Fibroblast of lung (primary cell): ENCODE measurements around the gene SCARF1. TPM values are rescaled to one million over a fixed set of nuclear protein-coding genes. Genes with fewer than 3 reads are reported as not detected.

Source experiments
- DNase-seq, 2 donors: peaks; one replicate each; pipeline versions ENCODE4 v3.0.0 to v3.0.0-alpha.2; 2010; ENCODE audit warnings: low read depth in 2 of 2
- H2AFZ ChIP-seq: 2 replicates; pipeline ENCODE4 v1.5.1; 2012; ENCODE audit warnings: low read length, control low read depth, inconsistent platforms
- H3K27ac ChIP-seq: 2 replicates; pipeline ENCODE4 v1.5.1; 2011; ENCODE audit warnings: low read length, control low read depth; ENCODE audit not compliant: insufficient read depth
- H3K27me3 ChIP-seq: 2 replicates; pipeline ENCODE4 v1.5.1; 2011; ENCODE audit warnings: mild to moderate bottlenecking, low read length; ENCODE audit not compliant: control insufficient read depth, insufficient read depth
- H3K36me3 ChIP-seq: 2 replicates; pipeline ENCODE4 v1.5.1; 2011; ENCODE audit warnings: low read length; ENCODE audit not compliant: control insufficient read depth, insufficient read depth
- H3K4me1 ChIP-seq: 2 replicates; pipeline ENCODE4 v1.5.1; 2011; ENCODE audit warnings: low read length; ENCODE audit not compliant: control insufficient read depth, insufficient read depth; ENCODE audit errors: extremely low read depth
- H3K4me2 ChIP-seq: 2 replicates; pipeline ENCODE4 v1.5.1; 2011; ENCODE audit warnings: low read length, control low read depth; ENCODE audit not compliant: insufficient read depth; ENCODE audit errors: extremely low read depth
- H3K4me3 ChIP-seq, 4 experiments: fragments of 200-600 bp in 1 of 4; sonication (generic) in 1 of 4; replicated peaks in 1 of 4; 2 replicates each; pipeline ENCODE4 v1.5.1; 2011 to 2016; ENCODE audit warnings: low read length in 4 of 4, low read depth in 3 of 4, mild to moderate bottlenecking in 3 of 4, control low read depth in 2 of 4, inconsistent platforms in 1 of 4, mixed read lengths in 1 of 4; ENCODE audit not compliant: insufficient read depth in 1 of 4; ENCODE audit errors: control extremely low read depth in 1 of 4
- H3K79me2 ChIP-seq: 2 replicates; pipeline ENCODE4 v1.5.1; 2012; ENCODE audit warnings: mild to moderate bottlenecking, low read length, inconsistent platforms; ENCODE audit not compliant: control insufficient read depth, insufficient read depth
- H3K9ac ChIP-seq: 2 replicates; pipeline ENCODE4 v1.5.1; 2011; ENCODE audit warnings: mild to moderate bottlenecking, low read length, control low read depth; ENCODE audit not compliant: insufficient read depth
- H3K9me3 ChIP-seq: 2 replicates; pipeline ENCODE4 v1.5.1; 2012; ENCODE audit warnings: low read depth, low read length; ENCODE audit not compliant: control insufficient read depth, insufficient read depth
- H4K20me1 ChIP-seq: 2 replicates; pipeline ENCODE4 v1.5.1; 2011; ENCODE audit warnings: low read length; ENCODE audit not compliant: control insufficient read depth, insufficient read depth; ENCODE audit errors: extremely low read depth
- CTCF ChIP-seq, 2 donors: IDR thresholded peaks in 1 of 2; conservative IDR thresholded peaks in 1 of 2; 1 replicate in 1 of 2; 2 replicates in 1 of 2; pipeline ENCODE4 v1.5.1; 2011 to 2012; ENCODE audit warnings: low read length in 2 of 2, control low read depth in 1 of 2, inconsistent platforms in 1 of 2, low read depth in 1 of 2, mild to moderate bottlenecking in 1 of 2
- EZH2 ChIP-seq: IDR thresholded peaks from 2 replicates; pipeline ENCODE4 v1.5.1; 2012; ENCODE audit warnings: low read length, control low read depth, mild to moderate bottlenecking; ENCODE audit errors: missing control alignments
- polyA plus RNA-seq, 2 donors: library from polyadenylated mRNA; depleted of rRNA in 1 of 2; stranded (reverse) in 1 of 2; unstranded in 1 of 2; fragments of >200 nt; gene quantifications; 2 replicates each; pipeline ENCODE4 v1.2.1, GENCODE V29; 2011 to 2012; ENCODE audit warnings: missing spikeins in 1 of 2
- total RNA-seq: library from RNA; depleted of rRNA; stranded (reverse); fragments of >200 nt; gene quantifications from 2 replicates; pipeline ENCODE4 v1.2.1, GENCODE V29; 2014

SCARF1 gene
- total and polyA plus RNA-seq, 2 donors (not counting 1 experiment from before 2014, with no cell fraction given) = 0.99 to 2.4 TPM

- TF ChIP-seq CTCF (conservative IDR thresholded peaks at IDR 0.05 in 1 of 2, IDR thresholded peaks at IDR 0.05 in 1 of 2; ENCODE audit: low read depth in 1 of 2, low read length in 2 of 2) = no peak
- no peak for TF ChIP-seq EZH2
- H2AFZ ChIP-seq = no peak overlapping the region
- no peaks in the 10 kb centered on the region for H3K79me2 ChIP-seq
- H3K9ac ChIP-seq = no peak overlapping the region
- H3K4me2 ChIP-seq = no peak overlapping the region
- DNase-seq = no peak
- no peaks in the 10 kb centered on the region for H3K4me1 ChIP-seq
- no peak overlapping the region for H3K27ac ChIP-seq
- H3K36me3 ChIP-seq = no peaks in the 10 kb centered on the region
- H3K9me3 ChIP-seq = no peaks in the 10 kb centered on the region
- H4K20me1 ChIP-seq = no peaks in the 10 kb centered on the region
- no peaks in the 10 kb centered on the region for H3K27me3 ChIP-seq
- no peak overlapping the region for H3K4me3 ChIP-seq
These were observed 61.4 kb downstream of the SCARF1 start for GRCh38 chr17:1584167-1584566.

Other genes with a start within 250 kb of the SCARF1 start
- 307 and 364 TPM in 2 replicates for gene YWHAE, start 245.5 kb downstream of the SCARF1 start, total RNA-seq
- 1,742 and 2,155 TPM in 2 replicates for gene YWHAE, start 245.5 kb downstream of the SCARF1 start, polyA plus RNA-seq
- 105 and 120 TPM in 2 replicates for gene CRK, start 189.5 kb downstream of the SCARF1 start, total RNA-seq
- 119 and 138 TPM in 2 replicates for gene CRK, start 189.5 kb downstream of the SCARF1 start, polyA plus RNA-seq
- gene MYO1C, start 153.0 kb downstream of the SCARF1 start, total RNA-seq = 113 and 190 TPM in 2 replicates
- gene MYO1C, start 153.0 kb downstream of the SCARF1 start, polyA plus RNA-seq = 164 and 180 TPM in 2 replicates
- 32.1 and 34.5 TPM in 2 replicates for gene INPP5K, start 129.1 kb downstream of the SCARF1 start, total RNA-seq
- 18.6 and 21.0 TPM in 2 replicates for gene INPP5K, start 129.1 kb downstream of the SCARF1 start, polyA plus RNA-seq
- gene PITPNA, start 82.9 kb downstream of the SCARF1 start, total RNA-seq = 10.8 and 12.6 TPM in 2 replicates
- gene PITPNA, start 82.9 kb downstream of the SCARF1 start, polyA plus RNA-seq = 58.3 and 63.6 TPM in 2 replicates
- 2.3 and 8.4 TPM in 2 replicates for gene SLC43A2, start 16.9 kb downstream of the SCARF1 start, total RNA-seq
- gene SLC43A2, start 16.9 kb downstream of the SCARF1 start, polyA plus RNA-seq = 7.4 and 13.7 TPM in 2 replicates
- gene RILP, start 4.1 kb upstream of the SCARF1 start, total RNA-seq = 11.0 and 12.4 TPM in 2 replicates
- 6.5 and 7.4 TPM in 2 replicates for gene RILP, start 4.1 kb upstream of the SCARF1 start, polyA plus RNA-seq
- 74.5 and 122 TPM in 2 replicates for gene PRPF8, start 39.1 kb upstream of the SCARF1 start, total RNA-seq
- gene PRPF8, start 39.1 kb upstream of the SCARF1 start, polyA plus RNA-seq = 88.9 and 140 TPM in 2 replicates
- 5.1 and 9.7 TPM in 2 replicates for gene TLCD2, start 64.6 kb upstream of the SCARF1 start, total RNA-seq
- gene TLCD2, start 64.6 kb upstream of the SCARF1 start, polyA plus RNA-seq = 3.3 and 7.1 TPM in 2 replicates
- 26.2 and 31.5 TPM in 2 replicates for gene WDR81, start 79.0 kb upstream of the SCARF1 start, total RNA-seq
- 5.4 and 6.6 TPM in 2 replicates for gene WDR81, start 79.0 kb upstream of the SCARF1 start, polyA plus RNA-seq
- under 0.01 and 0.17 TPM in 2 replicates for gene SERPINF2, start 97.1 kb upstream of the SCARF1 start, total RNA-seq
- 0.06 and 0.09 TPM in 2 replicates for gene SERPINF2, start 97.1 kb upstream of the SCARF1 start, polyA plus RNA-seq
- 199 and 429 TPM in 2 replicates for gene SERPINF1, start 116.3 kb upstream of the SCARF1 start, total RNA-seq
- 140 and 360 TPM in 2 replicates for gene SERPINF1, start 116.3 kb upstream of the SCARF1 start, polyA plus RNA-seq
- 8.7 and 11.6 TPM in 2 replicates for gene SMYD4, start 184.2 kb upstream of the SCARF1 start, total RNA-seq
- 5.1 and 5.8 TPM in 2 replicates for gene SMYD4, start 184.2 kb upstream of the SCARF1 start, polyA plus RNA-seq
- 14.6 and 22.3 TPM in 2 replicates for gene RPA1, start 184.3 kb upstream of the SCARF1 start, total RNA-seq
- 55.4 and 104 TPM in 2 replicates for gene RPA1, start 184.3 kb upstream of the SCARF1 start, polyA plus RNA-seq